Amniotic epithelial cell (primary cell): ENCODE data around the gene AGPAT3.
"Not testable (repeated sequence)": the region's sequence is repeated elsewhere in the genome, so short reads cannot be mapped to it uniquely, and the experiment has no call there.

Source experiments
- DNase-seq: peaks from one replicate; pipeline ENCODE4 v3.0.0-alpha.2; 2010; ENCODE audit warnings: low read depth

AGPAT3 gene

DNA sequence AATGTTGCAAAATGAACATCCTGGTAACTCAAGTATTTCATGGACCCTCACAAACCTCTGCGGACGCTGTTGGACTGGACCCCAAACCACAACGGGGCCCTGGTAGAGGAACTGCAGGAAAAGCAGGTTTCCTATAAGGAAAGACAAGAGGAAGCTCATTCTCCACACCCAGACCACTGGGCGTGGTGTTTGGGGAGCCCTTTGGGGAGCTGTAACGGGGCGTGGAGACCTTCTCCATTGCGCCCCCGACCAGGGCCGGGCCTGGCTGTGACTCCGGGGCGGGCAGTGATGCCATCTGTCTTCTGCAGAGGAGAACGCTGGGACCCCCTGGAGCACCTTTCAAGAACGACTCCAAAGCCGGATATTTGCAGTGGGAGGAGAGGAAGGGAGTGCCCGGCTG is 30.0 kb upstream of the AGPAT3 start:
- DNase-seq = no peak

DNA sequence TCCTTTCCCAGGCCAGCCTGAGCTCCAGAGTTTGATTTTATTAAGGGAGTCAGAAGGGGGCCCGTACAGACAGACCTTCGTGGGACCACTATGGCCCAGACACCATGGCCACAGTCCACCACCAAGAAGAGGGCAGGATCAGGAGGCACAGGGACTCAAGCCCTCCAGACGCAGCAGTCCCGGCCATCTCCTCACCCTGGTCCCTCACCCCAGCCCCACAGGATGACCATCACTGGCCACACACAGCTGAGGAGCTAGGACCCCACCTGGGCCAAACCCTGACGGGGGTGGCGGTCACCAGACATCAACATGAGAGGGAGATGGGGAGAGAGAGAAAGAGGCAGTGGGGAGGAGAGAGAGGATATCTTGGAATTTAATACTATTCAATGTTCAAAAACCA is 29.2 kb upstream of the AGPAT3 start:
- no peak for DNase-seq

DNA sequence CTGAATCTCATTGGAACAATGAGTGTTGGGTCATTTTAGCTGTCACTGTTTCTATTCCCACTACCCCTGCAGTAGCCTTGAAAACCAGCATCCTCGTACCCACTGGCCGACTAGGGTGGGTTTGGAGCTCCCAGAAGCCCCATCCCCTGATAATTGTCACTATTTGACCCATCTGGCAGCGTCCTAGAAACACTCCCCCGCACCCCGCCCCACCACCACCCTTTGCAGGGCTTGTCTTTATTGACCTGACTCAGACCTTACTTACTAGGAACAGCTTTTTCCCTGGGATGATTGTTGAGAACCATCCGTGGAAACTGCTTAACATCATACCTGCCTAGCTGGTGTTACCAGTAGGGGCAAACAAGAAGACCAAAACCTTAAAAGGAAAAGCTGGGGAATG is 28.4 kb upstream of the AGPAT3 start:
- DNase-seq = no peak

DNA sequence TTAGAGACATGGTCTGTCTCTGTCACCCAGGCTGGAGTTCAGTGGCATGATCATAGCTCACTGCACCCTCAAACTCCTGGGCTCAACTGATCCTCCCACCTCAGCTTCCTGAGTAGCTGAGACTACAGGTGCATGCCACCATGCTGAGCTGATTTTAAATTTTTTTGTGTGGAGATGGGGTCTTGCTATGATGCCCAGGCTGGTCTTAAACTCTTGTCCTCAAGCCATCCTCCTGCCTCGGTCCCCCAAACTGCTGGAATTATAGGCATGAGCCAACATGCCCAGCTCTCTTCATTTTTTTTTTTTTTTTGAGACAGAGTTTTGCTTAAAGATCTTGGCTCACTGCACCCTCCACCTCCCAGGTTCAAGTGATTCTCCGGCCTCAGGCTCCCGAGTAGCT is 24.8 kb upstream of the AGPAT3 start:
- no peak for DNase-seq

DNA sequence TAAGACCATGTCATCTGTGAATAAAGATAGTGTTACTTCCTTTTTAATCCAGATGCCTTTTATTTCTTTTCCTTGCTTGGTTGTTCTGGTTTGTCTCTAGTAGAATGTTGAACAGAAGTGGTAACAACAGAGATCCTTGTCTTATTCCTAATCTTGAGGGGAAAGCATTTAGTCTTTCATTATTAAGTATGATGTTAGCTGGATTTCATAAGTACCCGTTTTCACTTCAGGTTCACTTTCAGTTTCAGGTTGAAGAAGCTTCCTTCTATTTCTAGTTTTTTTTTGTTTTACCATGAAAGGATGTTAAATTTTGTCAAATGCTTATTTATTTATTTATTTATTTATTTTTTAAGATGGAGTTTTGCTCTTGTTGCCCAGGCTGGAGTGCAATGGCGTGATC is 22.3 kb upstream of the AGPAT3 start:
- DNase-seq = no peak

DNA sequence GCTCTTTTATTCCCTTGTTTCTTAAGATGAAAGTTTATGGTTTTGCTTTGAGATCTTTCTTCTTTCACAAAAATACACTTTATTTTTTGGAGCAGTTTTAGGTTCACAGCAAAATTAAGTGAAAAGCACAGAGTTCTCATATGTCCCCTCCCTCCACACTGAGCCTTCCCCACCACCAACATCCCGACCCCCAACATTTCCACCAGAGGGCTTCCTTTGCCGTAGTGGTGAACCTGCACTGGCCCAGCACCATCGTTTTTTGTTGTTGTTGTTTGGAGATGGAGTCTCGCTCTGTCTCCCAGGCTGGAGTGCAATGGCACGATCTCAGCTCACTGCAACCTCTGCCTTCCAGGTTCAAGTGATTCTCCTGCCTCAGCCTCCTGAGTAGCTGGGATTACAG is 20.1 kb upstream of the AGPAT3 start:
- not testable (repeated sequence) for DNase-seq

DNA sequence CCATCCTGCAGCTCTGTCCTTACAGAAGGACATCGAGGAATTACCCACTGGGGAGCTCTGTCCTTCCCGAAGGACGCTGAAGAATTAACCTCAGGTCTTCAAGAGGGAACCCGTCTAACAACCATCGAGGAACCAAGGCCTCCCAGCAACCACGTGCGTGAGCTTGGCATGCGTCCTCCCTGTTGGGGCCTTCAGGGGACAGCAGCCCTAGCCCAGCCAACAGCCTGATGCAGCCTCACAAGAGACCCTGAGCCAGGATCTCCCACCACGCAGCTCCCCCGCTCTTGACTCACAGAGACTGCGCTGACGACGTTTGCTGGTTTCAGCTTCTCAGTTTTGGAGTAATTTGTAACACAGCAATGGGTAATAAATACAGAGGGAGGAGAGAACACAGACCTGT is 19.6 kb upstream of the AGPAT3 start:
- DNase-seq = no peak

DNA sequence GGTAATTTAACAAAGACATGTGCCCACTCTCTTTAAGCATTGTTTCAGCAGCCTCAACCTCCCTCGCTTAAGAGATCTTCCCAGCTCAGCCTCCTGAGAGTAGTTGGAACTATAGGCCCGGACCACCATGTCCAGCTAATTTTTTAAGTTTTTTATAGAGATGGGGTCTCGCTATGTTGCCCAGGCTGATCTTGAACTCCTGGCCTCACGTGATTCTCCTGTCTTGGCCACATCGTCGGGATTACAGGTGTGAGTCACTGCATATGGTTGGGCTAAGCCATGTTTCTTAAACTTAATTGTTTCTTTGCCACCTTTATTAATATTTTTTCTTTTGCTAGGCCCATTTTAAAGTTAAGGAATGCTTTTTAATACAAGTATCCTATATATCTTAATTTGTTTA is 18.6 kb upstream of the AGPAT3 start:
- no peak for DNase-seq

DNA sequence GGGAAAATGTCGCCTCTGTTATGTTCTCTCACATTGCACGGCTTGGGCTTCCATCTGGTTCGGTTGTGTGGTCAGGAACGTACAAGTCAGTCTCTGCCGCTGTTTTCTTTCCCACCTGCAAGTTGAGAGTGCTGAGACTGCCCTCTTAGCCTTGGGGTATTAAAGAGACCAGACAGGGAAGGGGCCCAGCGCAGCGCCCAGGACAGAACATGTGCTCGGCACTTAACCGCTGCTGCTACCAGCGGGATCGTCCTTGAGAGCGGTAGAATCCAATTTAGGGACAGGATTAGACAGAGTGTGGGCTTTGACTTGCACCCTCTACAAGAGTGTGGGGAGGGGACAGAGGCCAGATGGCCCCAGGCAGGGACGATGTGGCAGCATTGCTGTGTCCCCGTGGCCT is 17.7 kb upstream of the AGPAT3 start:
- no peak for DNase-seq

DNA sequence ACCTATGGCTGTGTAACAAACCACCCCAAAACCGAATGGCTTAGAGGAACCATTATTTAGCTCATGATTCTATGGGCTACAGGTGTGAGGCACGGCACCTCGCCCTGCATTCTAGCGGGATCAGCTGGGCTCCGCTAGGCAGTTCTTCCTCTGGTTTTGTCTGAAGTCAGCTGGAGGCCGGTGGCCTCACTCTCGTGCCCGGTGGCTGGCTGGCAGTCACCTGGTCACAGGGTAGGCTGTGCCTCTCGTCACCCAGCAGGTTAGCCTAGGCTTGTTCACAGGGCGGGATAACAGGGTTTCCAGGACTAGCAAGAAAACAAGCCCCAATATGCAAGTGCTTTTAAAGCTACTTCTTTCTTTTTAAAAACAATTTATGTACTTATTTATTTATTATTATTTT is 16.3 kb upstream of the AGPAT3 start:
- no peak for DNase-seq

DNA sequence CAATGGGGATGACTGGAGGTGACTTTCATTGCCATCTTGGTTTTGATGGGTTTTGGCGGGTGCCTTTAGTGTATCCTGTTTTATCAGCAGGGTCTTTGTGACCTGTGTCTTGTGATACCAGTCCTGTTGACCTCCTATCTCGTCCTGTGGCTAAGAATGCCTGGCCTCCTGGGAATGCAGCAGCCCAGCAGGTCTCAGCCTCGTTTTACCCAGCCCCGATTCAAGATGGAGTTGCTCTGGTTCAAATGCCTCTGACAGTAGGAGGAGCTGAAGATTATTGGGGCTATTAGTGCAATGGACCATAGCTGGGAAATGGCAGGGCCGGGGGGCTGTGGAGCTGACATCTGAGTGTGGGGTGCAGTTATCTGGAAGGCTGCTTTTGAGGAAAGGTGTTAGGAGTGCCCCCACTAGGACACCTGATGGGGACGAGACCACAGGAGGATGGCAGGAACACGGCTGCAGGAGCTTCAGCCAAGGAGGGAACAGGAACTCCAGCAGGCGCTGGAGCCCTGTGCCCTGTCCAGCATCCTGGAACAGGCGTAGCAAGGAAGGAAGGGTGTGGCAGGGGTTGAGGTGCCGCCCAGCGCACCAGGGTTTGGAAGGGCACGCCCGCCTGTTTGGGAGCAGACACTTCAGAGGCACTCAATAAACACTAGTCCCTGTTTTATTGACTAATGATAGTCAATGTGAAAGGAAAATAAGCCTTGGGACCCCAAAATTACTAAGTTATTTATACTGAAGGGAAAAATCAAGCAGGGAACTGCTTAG is 15.3 kb upstream of the AGPAT3 start:
- no peak for DNase-seq

DNA sequence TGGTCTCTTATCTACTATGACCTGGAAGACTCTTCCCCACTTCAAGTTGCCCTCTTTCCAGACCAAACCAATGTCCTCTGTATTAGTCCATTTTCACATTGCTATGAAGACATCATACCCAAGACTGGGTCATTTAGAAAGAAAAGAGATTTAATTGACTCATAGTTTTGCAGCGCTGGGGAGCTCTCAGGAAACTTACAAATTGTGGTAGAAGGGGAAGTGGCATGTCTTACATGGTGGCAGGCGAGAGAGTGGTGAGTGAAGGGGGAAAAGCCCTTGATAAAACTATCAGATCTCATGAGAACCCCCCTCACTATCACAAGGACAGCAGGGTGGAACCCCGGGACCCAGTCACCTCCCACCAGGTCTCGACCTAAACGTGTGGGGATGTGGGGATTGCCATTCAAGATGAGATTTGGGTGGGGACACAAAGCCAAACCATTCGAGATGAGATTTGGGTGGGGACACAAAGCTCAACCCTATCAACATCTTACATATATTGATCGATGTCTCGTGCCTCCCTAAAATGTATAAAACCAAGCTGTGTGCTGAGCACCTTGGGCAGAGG is 14.2 kb upstream of the AGPAT3 start:
- no peak for DNase-seq

DNA sequence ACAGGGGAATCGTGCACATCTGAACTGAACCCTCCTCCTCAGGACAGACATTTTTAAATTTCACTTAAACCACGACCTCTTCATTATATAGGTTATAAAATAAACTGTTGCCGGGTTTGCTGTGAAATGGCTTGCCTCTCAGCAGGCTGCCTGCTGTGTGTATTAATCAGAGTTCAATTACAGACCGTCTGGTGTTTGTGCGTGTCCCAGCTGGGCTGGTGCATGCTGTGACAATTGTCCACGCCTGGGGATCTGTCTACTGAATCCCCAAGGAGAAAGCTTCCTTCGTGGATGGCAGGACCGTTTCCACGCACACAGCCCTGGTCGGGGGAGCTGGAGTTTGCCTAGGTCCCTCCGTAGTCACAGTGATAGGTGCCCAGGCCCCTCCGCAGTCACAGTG is 13.4 kb upstream of the AGPAT3 start:
- DNase-seq = no peak

DNA sequence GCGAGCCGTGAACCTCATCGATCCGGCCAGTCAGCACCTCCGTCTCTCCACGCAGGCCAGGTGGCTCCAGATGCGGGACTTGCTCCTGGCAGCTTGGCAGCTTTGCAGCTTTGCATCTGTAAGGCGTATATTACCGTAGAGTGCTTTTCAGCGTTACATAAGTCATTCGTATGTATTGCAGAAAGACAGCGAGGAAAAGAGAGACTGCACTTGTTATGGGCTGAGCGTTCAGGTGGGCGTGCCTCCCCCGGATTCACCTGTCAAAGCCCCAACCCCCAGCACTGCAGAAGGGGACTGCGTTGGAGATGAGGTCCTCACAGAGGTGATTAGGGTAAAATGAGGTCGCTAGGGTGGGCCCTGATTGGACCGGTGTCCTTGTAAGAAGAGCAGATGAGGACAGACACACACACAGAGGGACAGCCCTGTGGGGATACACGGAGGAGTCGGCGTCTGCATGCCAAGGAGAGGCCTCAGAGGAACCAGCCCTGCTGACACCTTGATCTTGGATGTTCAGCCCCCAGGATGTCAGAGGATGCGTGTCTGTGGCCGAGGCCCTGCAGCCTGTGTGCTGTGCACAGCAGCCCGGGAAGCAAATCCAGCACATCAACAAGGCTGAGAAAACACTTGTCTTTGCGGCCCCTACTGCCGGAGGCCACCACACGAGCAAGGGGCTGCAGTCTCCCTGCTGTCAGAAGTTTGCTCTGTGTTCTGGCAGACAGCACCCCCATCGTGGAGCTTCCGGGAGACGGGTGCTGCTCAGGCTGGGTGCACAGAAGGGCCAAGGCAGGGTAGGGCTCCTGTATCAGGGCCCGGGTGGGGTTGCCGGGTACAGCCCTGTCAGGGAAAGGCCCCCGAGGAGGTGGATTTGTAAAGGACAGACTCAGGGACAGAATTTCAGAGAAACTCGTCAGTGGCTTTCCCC is 10.9 kb upstream of the AGPAT3 start:
- no peak for DNase-seq

DNA sequence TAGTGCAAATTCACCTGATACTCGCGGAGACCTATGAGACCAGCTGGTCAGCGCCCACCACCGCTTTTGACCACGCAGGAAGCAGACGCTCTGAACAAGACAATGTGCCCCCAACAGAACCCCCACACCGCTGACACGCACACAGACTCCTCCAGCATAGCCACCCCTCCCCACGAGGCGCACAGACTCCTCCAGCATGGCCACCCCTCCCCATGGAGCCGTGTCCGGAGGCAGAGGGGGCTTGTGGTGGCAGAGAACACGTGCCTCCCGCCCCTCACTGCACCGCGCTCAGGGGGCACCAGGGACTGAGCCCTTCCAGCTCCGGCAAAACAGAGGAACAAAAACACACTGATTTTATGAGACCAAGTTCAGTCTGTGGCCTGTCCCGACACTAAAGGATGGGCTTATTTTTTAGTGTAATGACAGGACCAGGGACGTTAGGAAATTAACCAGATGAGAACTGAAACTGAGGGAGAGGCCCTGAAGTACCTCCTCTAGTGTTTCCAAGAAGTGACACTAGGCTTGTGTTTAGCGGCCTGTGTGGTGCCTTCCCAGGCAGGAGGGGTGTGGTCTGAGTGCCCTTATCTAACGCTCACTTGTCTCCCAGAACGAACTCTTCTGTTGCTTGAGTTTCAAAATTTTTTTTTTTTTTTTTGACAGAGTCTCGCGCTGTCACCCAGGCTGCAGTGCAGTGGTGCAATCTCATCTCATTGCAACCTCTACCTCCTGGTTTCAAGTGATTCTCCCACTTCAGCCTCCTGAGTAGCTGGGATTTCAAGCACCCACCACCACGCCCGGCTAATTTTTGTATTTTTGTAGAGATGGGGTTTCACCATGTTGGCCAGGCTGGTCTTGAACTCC is 10.0 kb upstream of the AGPAT3 start:
- DNase-seq = no peak

DNA sequence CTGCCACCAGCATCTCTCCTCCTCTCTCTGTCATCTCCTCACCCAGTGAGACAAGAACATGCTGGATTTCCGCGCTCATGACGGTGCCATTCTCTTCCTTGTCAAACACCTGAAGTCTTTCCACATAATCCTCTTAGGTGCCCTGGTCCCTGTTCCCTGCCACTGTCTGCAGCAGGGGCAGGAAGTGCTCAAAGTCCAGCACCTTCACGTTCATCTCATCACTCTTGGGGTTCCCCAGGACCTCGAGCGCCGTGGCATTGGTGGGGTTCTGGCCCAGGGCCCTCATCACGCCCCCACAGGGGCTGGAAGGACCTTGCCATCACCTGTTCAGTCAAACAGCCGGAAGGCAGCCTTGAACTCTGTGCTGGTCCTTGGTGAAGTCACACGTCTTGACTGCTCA is 9.1 kb upstream of the AGPAT3 start:
- no peak for DNase-seq

DNA sequence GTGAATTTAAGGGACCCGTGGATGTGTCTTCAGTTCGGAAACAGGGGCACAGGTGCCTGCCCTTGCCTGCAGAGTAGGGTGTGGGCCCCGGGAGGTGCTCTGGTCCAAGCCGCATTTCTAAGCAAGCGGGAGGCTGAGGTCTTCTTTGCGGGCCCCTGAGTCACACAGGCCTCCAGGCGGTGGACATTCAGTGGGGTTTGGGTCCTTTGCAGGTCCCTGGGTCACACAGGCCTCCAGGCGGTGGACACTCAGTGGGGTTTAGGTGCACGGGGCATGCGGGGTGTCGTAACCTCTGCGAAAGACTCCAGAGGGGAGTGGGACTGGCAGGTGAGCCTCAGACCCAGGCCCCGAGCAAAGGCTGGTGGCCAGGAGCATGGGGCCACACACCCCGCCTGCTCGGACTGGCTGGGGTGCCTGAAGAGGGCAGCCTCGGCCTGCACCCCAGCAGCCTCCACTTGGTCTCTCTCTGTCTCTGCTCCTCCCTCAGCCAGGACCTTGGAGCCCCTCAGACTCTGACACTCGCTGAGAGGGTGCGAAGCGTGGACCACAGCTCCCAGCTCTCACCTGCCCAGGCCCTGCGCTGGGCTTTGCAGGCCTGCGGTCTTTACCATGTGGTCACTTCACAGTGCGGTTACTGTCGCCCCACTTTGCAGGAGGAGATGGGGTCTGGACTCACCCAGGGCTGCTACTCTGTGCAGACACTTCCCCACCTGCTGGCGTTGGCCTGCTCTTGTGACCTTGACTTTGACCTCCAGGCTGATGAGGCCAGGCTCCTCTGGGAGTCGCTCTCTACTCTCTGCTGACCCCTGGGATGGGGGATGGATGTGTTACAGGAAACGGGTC is 6.0 kb upstream of the AGPAT3 start:
- no peak for DNase-seq

DNA sequence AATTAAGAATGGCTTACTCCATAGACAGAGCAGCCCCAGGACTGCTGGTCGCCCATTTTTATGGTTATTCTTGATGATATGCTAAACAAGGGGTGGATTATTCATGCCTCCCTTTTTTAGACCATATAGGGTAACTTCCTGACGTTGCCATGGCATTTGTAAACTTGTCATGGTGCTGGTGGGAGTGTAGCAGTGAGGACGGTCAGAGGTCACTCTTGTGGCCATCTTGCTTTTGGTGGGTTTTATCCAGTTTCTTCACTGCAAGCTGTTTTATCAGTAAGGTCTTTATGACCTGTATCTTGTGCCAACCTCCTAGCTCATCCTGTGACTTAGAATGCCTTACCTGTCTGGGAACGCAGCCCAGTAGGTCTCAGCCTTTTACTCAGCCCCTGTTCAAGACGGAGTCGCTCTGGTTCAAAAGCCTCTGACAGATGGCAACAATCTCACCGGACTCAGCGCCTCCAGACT is 5.2 kb upstream of the AGPAT3 start:
- no peak for DNase-seq

DNA sequence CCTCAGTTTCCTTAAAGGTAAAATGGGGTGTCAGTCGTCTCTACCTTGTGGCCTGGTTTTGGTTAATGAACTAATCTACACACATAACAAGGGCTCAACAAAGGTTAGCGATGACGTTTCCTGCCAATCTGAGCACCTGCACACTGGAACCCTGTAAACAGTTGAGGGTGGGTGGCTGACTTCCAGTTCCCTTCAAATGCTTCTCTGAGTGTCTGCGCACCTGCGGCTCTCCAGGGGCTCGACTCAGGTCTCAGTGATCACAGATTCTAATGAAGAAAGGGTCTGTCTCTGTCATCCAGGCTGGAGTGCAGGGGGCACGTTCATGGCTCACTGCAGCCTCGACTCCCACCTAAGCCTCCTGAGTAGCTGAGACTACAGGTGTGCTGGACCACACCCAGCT is 3.3 kb upstream of the AGPAT3 start:
- no peak for DNase-seq

DNA sequence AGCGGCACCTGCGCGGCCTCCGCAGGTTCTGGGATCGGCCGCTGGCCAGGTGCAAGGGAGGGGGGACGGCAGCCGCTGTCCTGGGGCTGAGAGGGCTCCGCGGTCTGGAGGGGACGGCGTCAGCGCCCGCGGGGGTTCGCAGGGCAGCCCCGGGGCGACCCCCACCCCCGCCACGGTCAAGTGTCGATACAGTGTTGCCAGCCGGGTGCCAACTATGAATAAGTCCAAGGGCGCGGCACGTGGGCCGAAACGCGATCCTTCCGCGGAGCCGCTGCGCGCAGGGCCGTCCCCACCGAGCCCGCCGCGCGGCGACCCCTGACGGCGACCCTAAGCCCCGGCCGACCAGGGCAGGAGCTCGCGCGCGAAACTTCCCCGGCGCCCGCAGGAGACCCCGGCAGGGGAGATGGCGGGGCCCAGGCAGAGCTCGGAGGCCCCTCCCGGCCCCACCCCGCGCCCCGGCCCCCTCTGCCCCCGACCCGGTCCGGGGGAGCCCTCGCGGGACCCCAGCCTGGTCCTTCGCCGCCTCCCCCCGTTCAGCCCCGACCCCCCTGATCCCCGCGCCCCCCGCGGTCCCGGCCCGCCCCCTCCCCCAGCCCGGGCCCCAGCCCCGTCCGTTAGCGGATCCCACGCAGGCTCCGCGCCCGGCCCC is 586 bp upstream of the AGPAT3 start:
- no peak for DNase-seq
